ENCODE measurements around the gene ITPRIP.

DNA sequence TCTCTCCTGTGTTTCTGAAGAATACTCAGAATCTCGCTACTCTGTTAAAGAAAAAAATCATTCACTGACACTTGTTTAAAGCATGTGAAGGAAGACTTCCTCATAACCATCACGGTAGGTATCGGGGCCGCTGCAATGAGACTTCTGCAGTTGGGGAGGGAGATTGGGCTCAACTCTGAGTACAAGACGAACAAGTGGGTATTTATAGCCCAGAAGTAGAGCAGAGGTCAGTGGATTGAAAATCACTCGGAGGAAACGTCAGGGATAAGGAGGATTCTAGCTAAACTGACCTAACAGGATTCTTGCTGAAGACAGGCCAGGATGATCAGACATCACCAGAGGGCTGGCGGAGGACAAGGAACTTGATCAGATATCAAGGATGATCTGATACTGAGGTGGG is 33.3 kb downstream of the ITPRIP start:
- TF ChIP-seq CTCF (IDR thresholded peaks at IDR 0.05; ENCODE audit: low read depth, low read length, missing input control) (no peak), MAX (IDR thresholded peaks at IDR 0.05) (no peak), RAD21 (IDR thresholded peaks at IDR 0.05) (no peak), TAF1 (conservative IDR thresholded peaks at IDR 0.05) (no peak), NR2F2 (IDR thresholded peaks at IDR 0.05) (peak; percentile 14), JUND (IDR thresholded peaks at IDR 0.05) (no peak), YY1 (IDR thresholded peaks at IDR 0.05) (no peak), SP1 (IDR thresholded peaks at IDR 0.05) (peak; percentile 35), RXRA (IDR thresholded peaks at IDR 0.05) (peak in 1 of 2 donors; percentile 7)
- TF ChIP-seq, protein P1, sequence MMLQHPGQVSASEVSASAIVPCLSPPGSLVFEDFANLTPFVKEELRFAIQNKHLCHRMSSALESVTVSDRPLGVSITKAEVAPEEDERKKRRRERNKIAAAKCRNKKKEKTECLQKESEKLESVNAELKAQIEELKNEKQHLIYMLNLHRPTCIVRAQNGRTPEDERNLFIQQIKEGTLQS (IDR thresholded peaks at IDR 0.05): no peak
- TF ChIP-seq, protein P2, sequence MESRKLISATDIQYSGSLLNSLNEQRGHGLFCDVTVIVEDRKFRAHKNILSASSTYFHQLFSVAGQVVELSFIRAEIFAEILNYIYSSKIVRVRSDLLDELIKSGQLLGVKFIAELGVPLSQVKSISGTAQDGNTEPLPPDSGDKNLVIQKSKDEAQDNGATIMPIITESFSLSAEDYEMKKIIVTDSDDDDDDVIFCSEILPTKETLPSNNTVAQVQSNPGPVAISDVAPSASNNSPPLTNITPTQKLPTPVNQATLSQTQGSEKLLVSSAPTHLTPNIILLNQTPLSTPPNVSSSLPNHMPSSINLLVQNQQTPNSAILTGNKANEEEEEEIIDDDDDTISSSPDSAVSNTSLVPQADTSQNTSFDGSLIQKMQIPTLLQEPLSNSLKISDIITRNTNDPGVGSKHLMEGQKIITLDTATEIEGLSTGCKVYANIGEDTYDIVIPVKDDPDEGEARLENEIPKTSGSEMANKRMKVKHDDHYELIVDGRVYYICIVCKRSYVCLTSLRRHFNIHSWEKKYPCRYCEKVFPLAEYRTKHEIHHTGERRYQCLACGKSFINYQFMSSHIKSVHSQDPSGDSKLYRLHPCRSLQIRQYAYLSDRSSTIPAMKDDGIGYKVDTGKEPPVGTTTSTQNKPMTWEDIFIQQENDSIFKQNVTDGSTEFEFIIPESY (IDR thresholded peaks at IDR 0.05): no peak
